Measurements from ENCODE around the gene YOD1.

The YOD1 gene

GRCh38 chr1:207019161-207019560 is 31.8 kb downstream of the YOD1 start:
- no peak for TF ChIP-seq POLR2A (IDR thresholded peaks at IDR 0.05; ENCODE audit: extremely low read depth, insufficient read length)
- TF ChIP-seq MYC (IDR thresholded peaks at IDR 0.05; ENCODE audit: low read depth, low read length): no peak
- TF ChIP-seq, protein P1, sequence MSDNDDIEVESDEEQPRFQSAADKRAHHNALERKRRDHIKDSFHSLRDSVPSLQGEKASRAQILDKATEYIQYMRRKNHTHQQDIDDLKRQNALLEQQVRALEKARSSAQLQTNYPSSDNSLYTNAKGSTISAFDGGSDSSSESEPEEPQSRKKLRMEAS (IDR thresholded peaks at IDR 0.05; ENCODE audit: low read depth, low read length): no peak
- no peak for TF ChIP-seq CTCF (IDR thresholded peaks at IDR 0.05; ENCODE audit: low read depth, low read length)
- DNase-seq (ENCODE audit: low read depth): no peak
- H3K4me3 ChIP-seq (ENCODE audit: low read depth, low read length): no peak overlapping the region

- H3K4me3 ChIP-seq (ENCODE audit: low read depth, low read length): no peak overlapping the region
- DNase-seq (ENCODE audit: low read depth): no peak
Measured at GRCh38 chr1:207018707-207019106, 32.3 kb downstream of the YOD1 start.

GRCh38 chr1:207017615-207018559 is 33.1 kb downstream of the YOD1 start:
- TF ChIP-seq CTCF (IDR thresholded peaks at IDR 0.05; ENCODE audit: low read depth, low read length) (no peak), POLR2A (IDR thresholded peaks at IDR 0.05; ENCODE audit: extremely low read depth, insufficient read length) (no peak), MYC (IDR thresholded peaks at IDR 0.05; ENCODE audit: low read depth, low read length) (no peak)
- TF ChIP-seq, protein P1 (IDR thresholded peaks at IDR 0.05; ENCODE audit: low read depth, low read length): no peak
- no peak overlapping the region for H3K4me3 ChIP-seq (ENCODE audit: low read depth, low read length)
- no peak for DNase-seq (ENCODE audit: low read depth)

More at GRCh38 chr1:207018707-207019106, 32.3 kb downstream of the YOD1 start:
- TF ChIP-seq, protein P1 (IDR thresholded peaks at IDR 0.05; ENCODE audit: low read depth, low read length): no peak
- no peak for TF ChIP-seq POLR2A (IDR thresholded peaks at IDR 0.05; ENCODE audit: extremely low read depth, insufficient read length)

DNA sequence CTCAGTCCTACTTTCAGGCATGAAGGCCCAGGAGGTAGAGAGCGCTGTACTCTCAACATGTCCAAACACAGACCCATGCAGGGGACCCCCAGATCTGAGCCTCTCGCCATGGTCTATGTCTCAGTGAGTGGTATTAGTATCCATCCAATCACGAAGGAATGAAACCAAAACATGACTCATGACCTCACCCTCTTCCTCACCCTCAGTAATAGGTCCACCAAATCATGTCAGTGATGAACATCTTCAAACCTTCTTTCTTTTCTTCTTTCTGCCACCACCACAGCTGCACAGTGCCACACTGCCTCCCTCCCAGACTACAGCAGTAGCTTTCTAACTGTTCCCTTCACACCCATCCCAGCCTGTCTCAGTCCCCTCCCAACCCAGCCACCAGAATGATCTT is 35.2 kb downstream of the YOD1 start:
- TF ChIP-seq MYC (IDR thresholded peaks at IDR 0.05; ENCODE audit: low read depth, low read length): no peak
- no peak for TF ChIP-seq CTCF (IDR thresholded peaks at IDR 0.05; ENCODE audit: low read depth, low read length)
- TF ChIP-seq POLR2A (IDR thresholded peaks at IDR 0.05; ENCODE audit: extremely low read depth, insufficient read length): no peak
- TF ChIP-seq, protein P1 (IDR thresholded peaks at IDR 0.05; ENCODE audit: low read depth, low read length): no peak
- no peak for DNase-seq (ENCODE audit: low read depth)
- no peak overlapping the region for H3K4me3 ChIP-seq (ENCODE audit: low read depth, low read length)

DNA sequence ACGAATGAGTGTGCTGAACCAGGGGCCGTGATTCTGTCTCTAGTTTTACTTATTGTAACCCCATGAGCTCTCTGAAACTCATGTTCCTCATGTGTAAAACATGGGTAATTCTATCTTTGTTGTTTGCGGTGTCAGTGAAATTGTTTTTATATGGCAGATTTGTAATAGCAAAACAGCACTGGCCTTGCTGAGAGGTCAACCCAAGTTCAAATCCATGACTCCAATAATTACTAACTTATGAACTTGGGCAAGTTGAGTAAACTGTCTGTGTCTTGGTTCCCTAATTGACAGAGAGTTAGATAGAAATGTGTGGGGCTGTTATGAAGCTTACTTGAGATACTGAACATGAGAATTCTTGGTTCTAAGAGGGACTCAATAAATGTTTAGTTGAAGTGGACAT is 36.3 kb downstream of the YOD1 start:
- no peak overlapping the region for H3K4me3 ChIP-seq (ENCODE audit: low read depth, low read length)
- TF ChIP-seq CTCF (IDR thresholded peaks at IDR 0.05; ENCODE audit: low read depth, low read length) (no peak), POLR2A (IDR thresholded peaks at IDR 0.05; ENCODE audit: extremely low read depth, insufficient read length) (no peak), MYC (IDR thresholded peaks at IDR 0.05; ENCODE audit: low read depth, low read length) (no peak)
- TF ChIP-seq, protein P1 (IDR thresholded peaks at IDR 0.05; ENCODE audit: low read depth, low read length): no peak
- no peak for DNase-seq (ENCODE audit: low read depth)

All from NB4 (cell line).